Activated naive CD8-positive, alpha-beta T cell treated with anti-CD3 and anti-CD28 coated beads, Interleukin-2, amount 50 U/mL, for 24 hours (primary cell): Measurements from ENCODE around the gene CLN5.

Source experiments
- ATAC-seq: fragments of 150-1000 bp; cut with Tn5 transposase; one replicate; pipeline ENCODE4 v1.10.0; 2021
- DNase-seq: peaks from one replicate; pipeline ENCODE4 v3.0.0; 2021
- H3K27ac Mint-ChIP-seq: one replicate; pipeline ENCODE4 v1.8.0; 2021; ENCODE audit warnings: mild to moderate bottlenecking, mixed read lengths
- H3K27me3 Mint-ChIP-seq: one replicate; pipeline ENCODE4 v1.8.0; 2021; ENCODE audit warnings: mixed read lengths
- H3K36me3 Mint-ChIP-seq: one replicate; pipeline ENCODE4 v1.8.0; 2021; ENCODE audit warnings: low read depth, mixed read lengths
- H3K4me1 Mint-ChIP-seq: one replicate; pipeline ENCODE4 v1.8.0; 2021; ENCODE audit warnings: mixed read lengths
- H3K4me3 Mint-ChIP-seq: one replicate; pipeline ENCODE4 v1.8.0; 2021; ENCODE audit warnings: mild to moderate bottlenecking, moderate library complexity, mixed read lengths
- H3K9me3 Mint-ChIP-seq: one replicate; pipeline ENCODE4 v1.8.0; 2021; ENCODE audit warnings: mixed read lengths

CLN5 gene

GRCh38 chr13:77022341-77022740 lies 30.5 kb downstream of the CLN5 start:
- no peak for ATAC-seq
- Mint-ChIP-seq H3K27ac (no peak overlapping the region), H3K27me3 (no peaks in the 10 kb centered on the region), H3K9me3 (no peaks in the 10 kb centered on the region), H3K4me1 (peaks cover 71% of the 10 kb centered on the region), H3K4me3 (no peak overlapping the region), H3K36me3 (peaks cover 16% of the 10 kb centered on the region)
- DNase-seq, result no peak

DNA sequence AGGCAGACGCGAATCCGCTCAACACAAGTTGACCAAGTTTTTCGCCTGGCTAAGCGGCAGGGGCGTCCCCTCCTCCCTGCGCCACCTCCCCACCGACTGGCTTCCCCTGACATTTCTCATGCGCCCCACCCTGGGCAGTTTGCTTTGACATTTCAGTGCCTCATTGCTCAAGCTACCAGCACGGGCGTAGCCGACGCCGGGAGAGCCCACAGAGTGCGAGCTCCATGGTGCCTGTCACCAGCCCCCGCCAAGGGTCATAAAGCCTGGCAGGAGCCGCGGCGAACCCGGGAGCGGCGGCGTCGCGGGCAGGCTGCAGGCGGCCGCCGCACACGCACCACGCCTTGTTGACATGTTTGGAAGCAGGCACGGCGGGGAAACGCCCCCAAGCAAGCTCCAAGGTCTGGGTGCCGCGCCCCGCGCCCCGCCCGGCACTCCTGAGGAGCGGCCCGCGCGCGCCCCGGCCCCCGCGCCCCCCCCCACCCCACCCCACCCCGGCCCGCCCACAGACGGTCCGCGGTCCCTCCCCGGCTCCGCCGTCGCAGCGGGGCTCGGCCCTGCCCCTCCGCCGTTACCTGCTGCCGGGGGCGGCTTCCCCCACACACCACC lies 34.5 kb downstream of the CLN5 start:
- Mint-ChIP-seq H3K27ac (peak overlapping the region; percentile 80), H3K27me3 (peaks cover 3% of the 10 kb centered on the region), H3K36me3 (peaks cover 8% of the 10 kb centered on the region), H3K9me3 (no peaks in the 10 kb centered on the region), H3K4me3 (peak overlapping the region; percentile 95), H3K4me1 (peaks cover 61% of the 10 kb centered on the region)
- peak; percentile 81 for ATAC-seq
- DNase-seq, result peak; percentile 84

- DNase-seq (peak; percentile 80), ATAC-seq (peak; percentile 56)
- Mint-ChIP-seq H3K9me3 (no peaks in the 10 kb centered on the region), H3K27ac (peak within 1 kb of the TSS; percentile 86), H3K27me3 (peaks cover 3% of the 10 kb centered on the region), H3K4me3 (peak within 1 kb of the TSS; percentile 95), H3K36me3 (peaks cover 7% of the 10 kb centered on the region), H3K4me1 (peaks cover 54% of the 10 kb centered on the region)
These were observed 35.2 kb downstream of the CLN5 start, which contains the start of gene FBXL3 for GRCh38 chr13:77026861-77027621. Gene FBXL3, minus strand, starts transcription at chr13:77027159. Its CDS starts 5,299 bp downstream, at chr13:77021860.

- Mint-ChIP-seq H3K4me3 (peak overlapping the region; percentile 89), H3K36me3 (peaks cover 7% of the 10 kb centered on the region), H3K9me3 (no peaks in the 10 kb centered on the region), H3K27me3 (peaks cover 5% of the 10 kb centered on the region), H3K27ac (no peak overlapping the region), H3K4me1 (peaks cover 42% of the 10 kb centered on the region)
- DNase-seq (no peak), ATAC-seq (no peak)
These were observed 36.3 kb downstream of the CLN5 start for GRCh38 chr13:77028202-77028601.

DNA sequence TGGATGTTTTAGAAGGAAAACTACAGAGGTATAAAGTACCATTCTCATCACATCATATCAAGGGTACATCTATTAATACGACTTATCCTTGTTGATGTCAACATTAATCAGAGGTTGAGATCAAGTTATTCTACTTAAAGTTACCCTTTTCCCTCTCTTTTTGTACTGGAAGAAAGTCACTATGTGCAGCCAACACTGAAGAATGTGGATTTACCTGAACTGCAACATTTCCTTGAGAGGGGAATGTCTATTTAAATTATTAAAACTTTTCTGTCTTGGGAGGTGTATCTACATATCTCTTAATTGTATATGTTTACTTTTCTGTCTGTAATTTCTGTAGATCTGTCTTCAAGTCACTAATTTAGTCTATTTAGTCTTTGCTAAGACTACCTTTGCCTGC lies 37.6 kb downstream of the CLN5 start:
- ATAC-seq (no peak), DNase-seq (no peak)
- Mint-ChIP-seq H3K27ac (no peak overlapping the region), H3K27me3 (peaks cover 5% of the 10 kb centered on the region), H3K4me3 (no peak overlapping the region), H3K4me1 (peaks cover 36% of the 10 kb centered on the region), H3K36me3 (peaks cover 7% of the 10 kb centered on the region), H3K9me3 (no peaks in the 10 kb centered on the region)

GRCh38 chr13:77031656-77032243 lies 39.9 kb downstream of the CLN5 start:
- Mint-ChIP-seq H3K36me3 (no peaks in the 10 kb centered on the region), H3K4me1 (peaks cover 27% of the 10 kb centered on the region), H3K4me3 (no peak overlapping the region), H3K9me3 (no peaks in the 10 kb centered on the region), H3K27me3 (peaks cover 5% of the 10 kb centered on the region), H3K27ac (no peak overlapping the region)
- DNase-seq, result no peak
- ATAC-seq, result no peak

GRCh38 chr13:77033717-77034302 lies 41.9 kb downstream of the CLN5 start:
- peaks cover 11% of the 10 kb centered on the region for H3K4me1 Mint-ChIP-seq
- ATAC-seq (peak; percentile 79), DNase-seq (no peak)
- no peak overlapping the region for H3K4me3 Mint-ChIP-seq
- H3K36me3 Mint-ChIP-seq, result no peaks in the 10 kb centered on the region
- H3K27ac Mint-ChIP-seq, result no peak overlapping the region
- H3K9me3 Mint-ChIP-seq, result no peaks in the 10 kb centered on the region
- H3K27me3 Mint-ChIP-seq, result peaks cover 5% of the 10 kb centered on the region

DNA sequence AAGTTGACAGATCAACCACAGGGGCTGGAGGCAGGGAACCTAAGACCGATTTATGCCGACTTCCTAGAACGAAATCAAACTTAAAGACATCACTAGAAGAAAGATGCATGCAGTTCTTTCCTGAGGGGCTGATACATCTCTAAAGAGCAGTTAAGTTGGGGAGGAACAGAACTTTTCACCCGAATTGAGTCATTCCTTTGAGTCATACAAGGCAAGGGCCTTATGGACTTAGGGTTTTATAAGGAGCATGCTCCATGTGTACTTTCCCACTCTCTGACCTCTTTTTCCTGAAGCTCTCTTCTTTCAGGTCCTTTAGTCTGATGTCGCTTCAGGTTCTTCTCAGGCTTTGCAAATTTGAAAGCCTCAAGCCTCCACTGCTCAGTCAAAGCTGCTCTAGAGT lies 43.0 kb downstream of the CLN5 start:
- Mint-ChIP-seq H3K36me3 (no peaks in the 10 kb centered on the region), H3K27ac (no peak overlapping the region), H3K4me1 (peaks cover 10% of the 10 kb centered on the region), H3K27me3 (peaks cover 2% of the 10 kb centered on the region), H3K9me3 (no peaks in the 10 kb centered on the region), H3K4me3 (no peak overlapping the region)
- ATAC-seq (peak; percentile 51), DNase-seq (no peak)

GRCh38 chr13:77036279-77036678 lies 44.4 kb downstream of the CLN5 start:
- Mint-ChIP-seq H3K9me3 (no peaks in the 10 kb centered on the region), H3K27me3 (peaks cover 2% of the 10 kb centered on the region), H3K4me1 (peaks cover 10% of the 10 kb centered on the region), H3K27ac (no peak overlapping the region), H3K4me3 (no peak overlapping the region), H3K36me3 (no peaks in the 10 kb centered on the region)
- DNase-seq (no peak), ATAC-seq (no peak)

DNA sequence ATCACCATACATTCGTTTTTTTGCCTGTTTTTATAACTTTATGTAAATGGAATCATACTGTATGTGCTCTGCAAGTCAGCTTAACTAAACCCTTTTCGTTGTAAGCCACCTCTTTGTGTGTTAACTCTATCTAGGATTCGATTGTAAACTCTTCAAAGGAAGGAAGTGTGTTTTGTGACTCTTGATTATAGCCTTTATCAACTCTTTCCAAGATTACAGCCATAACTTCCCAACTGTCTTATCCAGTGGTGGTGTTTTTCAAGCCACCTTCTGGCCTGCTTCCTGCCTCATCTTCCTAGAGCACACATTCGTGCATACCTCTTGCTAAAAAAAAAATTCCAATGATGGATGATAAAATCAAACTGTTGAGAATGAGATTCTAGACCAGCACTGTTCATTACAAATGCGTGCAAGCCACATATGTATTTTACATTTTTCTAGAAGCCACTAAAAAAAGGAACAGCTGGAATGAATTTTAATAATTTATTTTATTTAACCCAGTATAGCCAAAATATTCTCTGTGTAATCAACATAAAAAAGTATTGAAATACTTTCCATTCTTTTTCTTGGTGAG lies 47.1 kb downstream of the CLN5 start:
- ATAC-seq, result no peak
- H3K4me1 Mint-ChIP-seq, result peaks cover 8% of the 10 kb centered on the region

GRCh38 chr13:77040076-77040475 lies 48.2 kb downstream of the CLN5 start:
- Mint-ChIP-seq H3K36me3 (peaks cover 6% of the 10 kb centered on the region), H3K27ac (no peak overlapping the region), H3K27me3 (no peaks in the 10 kb centered on the region), H3K9me3 (no peaks in the 10 kb centered on the region), H3K4me3 (no peak overlapping the region), H3K4me1 (no peaks in the 10 kb centered on the region)
- ATAC-seq (no peak), DNase-seq (no peak)

More for the DNA sequence above, 47.1 kb downstream of the CLN5 start:
- H3K9me3 Mint-ChIP-seq, result no peaks in the 10 kb centered on the region
- peaks cover 2% of the 10 kb centered on the region for H3K36me3 Mint-ChIP-seq
- no peak for DNase-seq
- H3K4me3 Mint-ChIP-seq, result no peak overlapping the region
- H3K27ac Mint-ChIP-seq, result no peak overlapping the region
- no peaks in the 10 kb centered on the region for H3K27me3 Mint-ChIP-seq

DNA sequence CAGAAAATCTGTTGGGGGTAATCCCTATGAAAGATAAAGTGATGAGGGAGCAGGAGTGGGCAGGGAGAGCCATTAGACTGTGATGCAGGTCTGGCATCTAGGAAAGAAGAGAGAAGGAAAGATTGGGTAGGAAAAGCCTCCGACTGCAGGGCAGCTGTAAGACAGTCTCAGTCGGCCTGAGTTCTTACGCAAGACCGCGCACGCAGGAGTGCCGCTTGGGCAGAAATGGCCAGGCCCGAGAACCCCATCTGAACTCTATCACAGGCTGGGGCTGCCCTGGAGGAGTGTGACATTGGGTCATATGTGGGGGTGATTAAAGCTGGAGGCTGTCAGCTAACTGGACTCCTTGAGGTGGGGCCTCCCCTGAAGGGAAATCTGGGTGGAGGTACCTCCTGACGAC lies 49.0 kb downstream of the CLN5 start:
- Mint-ChIP-seq H3K4me1 (no peaks in the 10 kb centered on the region), H3K27me3 (no peaks in the 10 kb centered on the region), H3K27ac (no peak overlapping the region)

DNA sequence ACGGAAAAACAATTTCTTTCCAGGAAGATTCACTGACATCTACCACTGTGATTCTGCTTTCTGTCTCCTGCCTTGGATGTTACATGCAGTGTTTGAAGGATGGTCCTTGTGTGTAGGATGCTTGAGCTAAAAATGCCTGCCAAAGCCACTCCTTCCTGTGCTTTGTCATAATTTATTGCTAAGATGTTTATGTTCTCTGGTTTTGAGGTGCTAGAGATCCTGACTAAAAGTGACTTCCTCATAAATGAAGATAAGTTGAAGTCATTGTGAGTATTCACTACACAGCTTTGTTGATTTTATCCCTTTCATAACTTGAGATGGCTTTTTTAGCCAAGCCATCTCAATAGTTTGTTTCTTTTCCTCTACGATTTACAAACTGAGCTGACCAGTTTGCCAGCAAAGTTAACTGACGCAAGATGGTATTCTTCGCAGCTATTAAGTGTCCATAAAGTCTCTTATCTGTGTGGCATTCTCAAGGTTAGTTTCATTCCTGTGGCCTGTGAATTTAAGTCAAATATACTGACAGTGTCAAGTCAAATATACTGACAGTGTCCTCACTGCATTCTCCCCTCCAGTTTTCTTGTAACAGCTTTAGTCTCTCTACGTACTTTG lies 50.8 kb downstream of the CLN5 start:
- Mint-ChIP-seq H3K4me3 (no peak overlapping the region), H3K27ac (no peak overlapping the region), H3K27me3 (no peaks in the 10 kb centered on the region), H3K9me3 (no peaks in the 10 kb centered on the region), H3K36me3 (peaks cover 22% of the 10 kb centered on the region), H3K4me1 (no peaks in the 10 kb centered on the region)
- ATAC-seq, result no peak
- DNase-seq, result no peak

More for the DNA sequence above, 49.0 kb downstream of the CLN5 start:
- DNase-seq (no peak), ATAC-seq (no peak)
- no peak overlapping the region for H3K4me3 Mint-ChIP-seq
- no peaks in the 10 kb centered on the region for H3K9me3 Mint-ChIP-seq
- H3K36me3 Mint-ChIP-seq, result peaks cover 8% of the 10 kb centered on the region

DNA sequence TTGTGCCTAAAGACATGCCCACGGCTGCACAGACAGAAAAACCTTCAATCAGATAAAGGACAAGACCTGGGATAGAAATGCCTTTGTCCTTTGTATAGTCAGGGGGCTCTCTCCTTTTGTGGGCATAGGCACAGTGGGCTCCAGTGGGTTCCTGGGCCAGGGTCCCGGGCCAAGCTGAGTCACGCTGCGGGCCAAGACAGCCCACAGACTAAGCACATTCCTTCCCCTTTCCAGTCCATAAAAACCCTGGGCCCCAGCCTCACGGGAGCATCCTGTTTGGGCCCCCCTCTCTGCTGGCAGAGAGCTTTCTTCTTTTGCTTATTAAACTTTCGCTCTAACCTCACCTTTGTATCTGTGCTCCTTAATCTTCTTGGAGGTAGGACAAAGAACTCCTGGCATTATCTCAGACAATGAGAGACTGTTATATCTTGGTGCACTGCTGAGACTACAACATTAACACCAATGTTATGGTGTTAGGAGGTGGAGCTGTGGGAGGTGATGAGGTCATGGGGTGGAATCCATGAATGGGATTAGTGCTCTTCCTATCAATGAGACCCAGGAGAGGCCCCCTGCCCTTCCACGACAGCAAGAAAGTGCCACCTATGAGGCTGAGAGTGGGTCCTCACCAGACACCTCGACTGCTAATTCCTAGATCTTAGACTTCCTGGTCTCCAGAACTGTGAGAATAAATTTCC lies 55.9 kb downstream of the CLN5 start:
- peak overlapping the region; percentile 8 for H3K27ac Mint-ChIP-seq
- no peaks in the 10 kb centered on the region for H3K27me3 Mint-ChIP-seq
- peaks cover 51% of the 10 kb centered on the region for H3K36me3 Mint-ChIP-seq
- DNase-seq (no peak), ATAC-seq (no peak)
- no peak overlapping the region for H3K4me3 Mint-ChIP-seq
- H3K4me1 Mint-ChIP-seq, result peaks cover 6% of the 10 kb centered on the region
- H3K9me3 Mint-ChIP-seq, result no peaks in the 10 kb centered on the region
